CD4-positive, alpha-beta T cell treated with Interleukin-15 for 4 hours (primary cell): ENCODE measurements around the gene SETD3.

Experiments
- DNase-seq: peaks from one replicate; pipeline ENCODE4 v3.0.0-alpha.2; 2020; ENCODE audit warnings: low spot score

SETD3 gene

DNA sequence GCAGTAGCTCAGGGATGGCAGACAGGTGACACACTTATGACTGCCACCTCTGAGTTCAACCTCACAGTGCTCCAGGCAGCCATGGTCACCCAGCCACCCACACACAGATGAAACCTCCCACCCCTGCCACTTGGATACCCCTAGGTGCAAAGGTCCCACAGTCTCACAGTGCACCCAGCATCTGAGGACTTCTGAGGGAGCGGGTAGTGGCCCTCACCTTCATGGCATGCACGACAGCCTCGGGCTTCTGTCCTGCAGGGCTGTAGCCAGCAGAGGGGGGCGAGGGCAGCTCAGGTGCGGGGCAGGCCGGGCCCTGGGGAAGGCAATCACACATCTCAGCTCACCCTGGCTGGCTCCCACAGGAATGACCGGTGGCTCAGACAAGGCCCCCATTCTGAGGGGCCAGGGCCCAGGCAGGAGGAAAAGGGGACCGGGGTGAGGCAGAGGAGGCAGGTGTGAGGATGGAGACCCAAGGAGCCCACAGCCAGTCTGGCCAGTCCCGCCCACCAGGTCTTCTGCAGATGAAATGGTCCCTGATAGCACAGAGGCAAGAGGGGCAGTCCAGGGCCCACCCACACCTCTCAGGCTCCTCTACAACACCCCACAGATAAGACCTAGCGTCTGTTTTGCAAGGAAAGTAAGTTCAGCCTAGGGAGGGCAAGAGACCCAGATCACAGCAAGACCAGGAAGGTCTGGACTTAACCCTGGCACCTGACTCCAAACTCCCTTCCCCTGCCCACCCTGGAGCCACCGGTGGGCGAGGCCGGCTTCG, 36.4 kb upstream of the SETD3 start:
- DNase-seq: no peak

DNA sequence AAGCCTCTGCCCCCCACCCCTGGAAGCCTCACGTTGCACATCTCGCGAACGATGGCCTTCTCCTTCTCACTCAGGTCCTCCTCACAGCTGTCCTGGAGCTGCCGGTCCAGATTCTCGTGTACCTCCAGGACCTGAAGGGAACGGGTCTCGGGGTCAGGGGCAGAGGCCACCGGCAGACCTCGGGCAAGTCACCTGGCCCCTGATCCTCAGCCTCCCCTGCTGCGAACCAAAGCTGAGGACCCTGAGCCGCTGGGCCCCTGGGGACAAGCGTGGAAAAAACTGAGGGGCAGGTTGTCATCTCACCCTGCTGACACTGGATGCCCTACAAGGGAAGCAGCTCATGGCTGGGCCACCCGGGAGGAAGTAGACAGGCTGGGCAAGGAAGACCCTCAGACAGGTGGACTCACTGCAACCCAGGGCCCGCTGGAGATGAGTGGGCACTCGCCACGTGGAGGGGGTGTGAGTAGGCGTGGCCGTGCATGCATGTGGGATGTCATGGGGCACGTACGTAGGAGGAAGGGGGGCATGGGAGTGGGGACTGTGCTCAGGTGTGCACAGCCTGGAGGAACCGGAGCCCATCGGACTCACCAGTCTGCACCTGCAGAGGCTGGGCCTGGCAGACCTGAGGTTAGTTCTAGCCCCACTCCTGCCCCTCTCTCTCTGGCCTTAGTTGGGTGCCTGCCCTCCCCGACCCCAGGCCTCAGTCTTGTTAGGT, 35.7 kb upstream of the SETD3 start:
- no peak for DNase-seq

DNA sequence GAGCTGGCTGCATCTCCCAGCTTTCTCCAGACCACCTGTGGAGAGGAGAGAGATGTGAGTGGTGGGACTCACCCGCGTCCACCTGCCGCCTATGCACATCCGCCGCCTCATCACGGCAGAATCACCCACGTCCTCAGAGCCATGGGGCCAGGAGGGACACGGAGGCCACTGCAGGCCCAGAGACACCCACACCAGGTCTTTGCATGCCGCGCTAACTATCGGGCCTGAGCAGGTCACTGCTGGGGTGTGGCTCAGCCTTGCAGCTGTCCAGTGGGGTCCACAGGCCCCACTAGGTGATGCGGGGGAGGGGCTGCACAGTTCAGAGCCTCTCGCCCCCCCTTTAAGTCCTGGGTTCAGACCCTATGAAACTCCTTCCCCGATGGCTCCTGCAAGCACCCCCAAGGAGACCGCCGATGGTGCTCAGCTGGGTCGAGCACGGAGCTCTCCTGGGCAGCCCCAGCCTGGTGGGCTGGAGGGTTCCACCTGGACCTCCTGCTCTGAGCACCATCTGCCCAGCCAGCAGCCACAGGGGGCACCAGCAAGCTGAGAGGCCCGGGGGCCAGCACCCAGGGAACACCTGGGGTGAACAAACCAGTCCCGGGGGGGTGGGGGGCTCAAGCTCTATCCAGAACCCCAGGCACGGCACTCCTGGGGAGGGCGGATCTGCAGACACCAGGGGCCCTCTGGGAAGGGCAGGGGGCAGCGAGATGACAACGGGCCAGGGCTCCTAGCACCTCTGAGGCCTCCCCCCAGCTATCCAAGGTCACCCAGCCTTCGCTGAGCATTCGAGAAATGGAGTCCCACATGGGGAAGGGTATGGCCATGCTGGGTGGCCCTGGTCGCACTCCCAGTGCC, 34.9 kb upstream of the SETD3 start:
- no peak for DNase-seq

DNA sequence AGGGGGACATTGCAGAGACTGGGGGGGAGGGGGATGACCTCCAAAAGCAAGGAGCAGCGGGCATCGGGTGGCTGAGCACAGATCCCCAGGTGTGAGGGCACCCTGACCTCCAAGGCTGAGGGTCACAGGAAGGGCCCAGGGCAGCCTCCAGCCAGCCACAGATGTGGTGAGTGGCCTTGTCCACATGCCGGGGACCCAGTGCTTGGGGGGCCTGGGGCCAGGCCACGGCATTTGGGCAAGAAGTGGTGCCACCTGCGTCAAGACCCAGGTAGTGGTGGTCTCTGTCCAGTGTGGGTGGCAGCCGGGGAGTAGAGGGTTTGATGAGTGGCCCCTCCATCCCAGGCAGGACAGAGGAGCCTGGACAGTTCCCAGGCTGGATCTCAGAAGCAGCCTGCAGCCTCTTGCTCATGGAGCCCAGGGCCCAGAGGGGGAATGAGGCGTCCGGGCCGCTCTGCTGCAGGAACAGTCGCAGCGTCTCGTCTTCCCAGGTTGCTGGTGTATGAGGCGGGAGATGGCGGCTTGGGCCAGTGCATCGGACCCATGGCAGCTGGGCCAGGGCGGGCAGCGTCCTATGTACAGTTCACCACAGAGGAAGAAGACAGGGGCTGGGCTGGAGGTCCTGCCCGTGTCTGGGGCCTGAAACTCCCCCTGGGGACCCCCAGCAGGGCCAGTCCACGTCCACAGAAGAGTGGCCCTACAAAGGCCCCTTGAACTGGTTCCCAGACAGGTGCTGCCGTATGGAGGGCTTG, 34.1 kb upstream of the SETD3 start:
- DNase-seq: no peak

DNA sequence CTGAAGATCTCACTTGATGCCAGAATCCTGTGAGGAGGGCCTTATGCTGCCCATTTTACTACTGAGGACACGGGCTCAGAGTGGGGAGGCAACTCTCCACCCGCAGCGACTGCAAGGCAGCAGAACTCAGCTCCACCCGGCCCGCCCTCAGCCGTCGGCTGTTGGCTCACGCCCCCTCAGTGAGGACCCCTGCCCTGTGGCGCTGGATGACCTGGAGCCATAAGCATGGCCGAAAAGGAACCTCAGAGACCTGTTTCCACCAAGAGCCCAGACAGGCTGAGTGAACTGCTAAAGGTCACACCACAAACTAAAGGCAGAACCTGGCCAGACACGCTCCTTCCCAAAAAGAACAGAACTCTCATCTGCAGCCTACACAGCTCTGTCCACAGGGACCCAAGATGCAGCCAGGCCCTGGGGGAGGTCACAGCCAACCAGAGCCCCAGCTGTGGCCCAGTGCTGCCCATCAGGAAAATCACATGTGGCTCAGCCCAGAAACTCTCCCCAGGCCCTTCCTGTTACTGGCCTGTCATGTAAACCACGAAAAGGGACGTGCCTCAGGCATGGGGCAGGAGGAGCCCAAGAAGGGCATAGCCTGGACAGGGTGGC, 33.4 kb upstream of the SETD3 start:
- DNase-seq: no peak

DNA sequence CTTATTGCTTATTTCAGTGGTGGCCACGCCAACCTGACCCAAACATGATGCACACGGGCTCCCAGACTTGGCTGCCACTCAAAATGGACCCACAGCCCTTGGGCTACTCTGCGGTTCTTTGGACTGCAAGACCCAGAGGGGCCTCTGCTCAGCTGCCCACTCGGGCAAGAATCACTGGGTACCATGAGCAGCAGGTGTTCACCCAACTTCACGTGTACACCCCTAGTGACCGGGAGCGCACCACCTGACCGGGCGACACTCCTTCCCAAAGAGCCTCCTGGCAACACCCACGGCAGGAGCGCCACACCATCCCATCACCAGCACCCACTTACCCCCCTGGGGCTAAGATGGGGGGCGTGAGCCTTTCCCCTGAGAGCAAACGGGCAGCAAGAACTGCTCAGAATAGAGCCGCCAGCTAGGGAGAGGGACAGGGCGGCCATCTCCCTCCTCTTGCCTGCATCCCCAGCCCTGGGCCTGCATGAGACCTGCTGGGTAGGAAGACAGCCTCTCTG, 32.6 kb upstream of the SETD3 start:
- no peak for DNase-seq

DNA sequence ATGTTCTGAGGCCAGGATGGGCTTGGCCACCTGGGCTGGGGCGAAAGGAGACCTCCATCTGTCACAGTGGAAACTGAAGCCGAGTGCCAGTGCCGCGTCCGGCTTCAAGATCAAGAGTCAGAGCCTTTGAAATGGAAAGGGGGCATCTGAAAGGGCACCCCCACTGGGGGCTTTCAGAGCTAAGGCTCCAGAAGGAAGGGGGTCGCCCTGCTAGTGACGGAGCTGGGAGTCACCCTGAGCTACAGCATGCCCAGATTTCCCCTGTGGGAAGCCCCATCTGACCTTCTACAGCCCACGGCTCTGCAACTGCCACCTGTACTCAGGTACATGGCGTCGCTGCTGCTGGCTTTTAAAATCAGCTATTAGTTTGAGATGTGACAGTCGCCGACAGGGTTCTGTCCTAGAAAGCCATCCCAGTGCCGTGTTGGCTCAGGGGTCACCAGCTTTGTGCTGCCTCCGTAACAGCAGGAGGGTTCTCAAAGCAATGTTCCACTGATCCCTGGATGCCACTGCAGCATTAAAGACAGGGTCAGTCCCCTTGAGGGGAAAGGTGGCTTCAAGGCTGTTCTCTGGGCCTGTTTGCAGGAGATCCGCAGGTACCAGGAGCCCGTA, 32.0 kb upstream of the SETD3 start:
- no peak for DNase-seq

DNA sequence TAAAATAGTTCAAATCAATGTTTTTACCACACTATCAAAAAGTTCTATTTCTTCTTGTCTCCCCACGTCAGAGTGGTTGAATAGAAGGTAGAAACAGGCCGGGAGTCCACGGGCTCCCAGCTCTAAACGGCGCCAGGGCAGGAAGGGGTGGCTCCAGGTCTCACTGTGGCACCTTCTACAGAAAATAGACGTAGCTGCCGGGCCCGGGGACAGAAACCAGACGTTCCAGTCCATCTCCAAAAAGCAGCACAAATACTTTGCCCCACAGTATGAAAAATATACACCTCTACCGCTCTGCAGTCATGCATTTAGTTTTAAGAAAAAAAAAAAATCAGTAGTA, 31.4 kb upstream of the SETD3 start:
- DNase-seq: no peak

DNA sequence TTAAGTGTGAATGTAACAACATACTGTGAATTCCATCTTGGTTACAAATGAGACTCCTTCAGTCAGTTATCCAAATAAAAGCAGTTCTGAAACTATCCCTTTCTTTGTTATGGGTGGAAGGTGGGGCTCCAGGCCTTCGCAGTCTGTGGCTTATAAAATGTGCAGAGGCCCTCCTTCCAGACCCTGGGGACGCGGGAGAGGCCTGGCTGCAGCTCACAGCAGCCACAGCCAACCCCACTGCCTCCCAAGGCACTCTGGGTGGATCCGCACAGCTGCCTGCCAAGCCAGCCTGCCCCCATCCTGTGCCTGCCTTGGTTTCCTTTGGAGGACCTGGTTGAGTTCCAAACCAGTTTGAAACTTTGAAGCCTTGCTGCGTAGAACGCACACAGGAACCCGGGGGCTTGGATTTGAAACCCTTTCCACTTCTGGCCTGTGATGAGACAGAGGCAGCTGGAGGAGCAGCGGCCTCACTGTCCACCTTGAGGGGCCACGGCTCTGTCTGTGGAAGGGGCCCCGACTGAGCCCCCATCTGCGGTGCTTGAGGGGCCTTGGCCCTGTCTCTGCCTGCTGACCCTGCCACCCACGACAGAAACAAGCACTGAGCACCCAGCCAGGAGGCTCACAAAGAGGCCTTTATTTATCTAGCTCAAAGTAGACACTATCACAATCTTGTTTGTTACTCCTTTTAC, 30.9 kb upstream of the SETD3 start:
- DNase-seq: no peak

DNA sequence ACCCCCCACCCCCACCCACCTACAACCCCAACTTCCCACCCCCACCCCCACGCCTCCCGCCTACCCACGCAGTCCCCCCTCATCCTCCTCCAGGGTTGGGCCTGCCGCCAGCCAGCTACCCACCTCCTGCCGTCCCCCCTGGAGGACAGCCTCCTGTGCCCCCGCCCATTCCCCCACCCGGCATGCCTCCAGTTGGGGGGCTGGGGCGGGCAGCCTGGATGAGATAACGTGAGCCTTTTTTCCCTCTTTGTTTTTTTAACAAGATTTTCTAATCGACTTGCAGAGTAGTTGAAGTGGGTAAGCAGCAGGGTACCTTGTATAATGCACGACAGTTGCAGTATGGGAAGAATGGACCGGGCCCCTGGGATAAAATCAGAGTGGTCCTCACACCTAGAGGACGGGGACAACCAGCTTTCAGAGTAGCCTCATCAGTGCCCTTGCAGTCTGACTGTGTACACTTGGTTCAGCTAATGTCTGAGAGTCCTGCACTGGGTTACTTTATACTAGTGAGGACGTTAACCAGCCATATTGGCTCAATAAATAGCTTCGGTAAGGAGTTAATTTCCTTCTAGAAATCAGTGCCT, 30.0 kb upstream of the SETD3 start:
- no peak for DNase-seq

DNA sequence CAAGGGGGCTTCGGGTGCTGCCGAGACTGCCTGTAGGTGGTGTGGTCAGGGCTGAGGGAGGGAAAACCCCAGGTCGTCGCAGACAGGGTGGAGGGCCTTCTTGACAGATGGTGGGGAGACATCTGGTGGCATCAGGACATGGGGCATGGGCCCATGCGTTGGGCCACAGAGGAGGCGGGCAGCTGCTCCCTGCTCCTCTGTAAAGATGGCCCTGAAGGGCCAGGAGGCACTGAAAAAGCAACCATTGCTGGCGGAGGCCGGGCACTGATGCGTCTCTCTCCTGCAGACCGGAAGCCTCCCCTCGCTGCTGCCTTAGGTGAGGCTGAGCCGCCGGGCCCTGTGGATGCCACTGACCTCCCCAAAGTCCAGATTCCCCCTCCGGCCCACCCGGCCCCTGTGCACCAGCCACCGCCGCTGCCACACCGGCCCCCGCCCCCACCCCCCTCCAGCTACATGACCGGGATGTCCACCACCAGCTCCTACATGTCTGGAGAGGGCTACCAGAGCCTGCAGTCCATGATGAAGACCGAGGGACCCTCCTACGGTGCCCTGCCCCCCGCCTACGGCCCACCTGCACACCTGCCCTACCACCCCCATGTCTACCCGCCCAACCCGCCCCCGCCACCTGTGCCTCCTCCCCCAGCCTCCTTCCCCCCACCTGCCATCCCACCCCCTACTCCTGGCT, 29.4 kb upstream of the SETD3 start:
- no peak for DNase-seq

DNA sequence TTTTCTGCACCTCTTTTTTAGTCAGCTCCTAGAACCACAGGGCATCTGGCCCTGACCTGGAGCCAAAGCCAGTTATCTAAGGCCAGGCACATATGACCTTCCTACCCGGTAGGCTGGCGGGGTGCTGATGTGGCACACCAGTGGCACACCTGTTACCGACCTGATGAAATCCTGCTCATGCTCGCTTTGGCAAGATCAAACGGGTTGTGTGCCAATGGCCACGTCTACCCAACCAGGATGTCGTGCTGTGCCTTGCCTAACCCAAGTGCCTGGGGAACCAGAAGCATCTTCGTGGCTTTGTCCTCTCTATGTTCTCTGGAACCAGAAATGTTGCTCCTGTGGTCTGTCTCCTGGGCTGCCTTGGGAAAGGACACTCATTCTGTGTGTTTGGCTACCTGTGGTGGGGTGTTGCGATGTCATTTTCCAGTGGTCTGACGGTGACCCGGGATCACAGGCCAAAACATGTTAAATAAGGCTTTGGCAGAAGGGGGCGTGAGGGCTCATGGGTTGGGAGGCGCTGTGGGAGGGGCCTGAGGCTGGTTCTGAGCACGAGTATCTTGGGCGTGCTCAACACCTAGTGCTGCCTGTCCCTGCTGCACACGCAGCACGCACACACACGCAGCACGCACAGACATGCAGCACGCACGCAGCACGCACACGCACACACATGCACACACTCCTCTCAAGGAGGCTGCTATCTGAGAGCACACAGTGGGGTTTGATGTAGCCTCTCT, 28.4 kb upstream of the SETD3 start:
- no peak for DNase-seq

DNA sequence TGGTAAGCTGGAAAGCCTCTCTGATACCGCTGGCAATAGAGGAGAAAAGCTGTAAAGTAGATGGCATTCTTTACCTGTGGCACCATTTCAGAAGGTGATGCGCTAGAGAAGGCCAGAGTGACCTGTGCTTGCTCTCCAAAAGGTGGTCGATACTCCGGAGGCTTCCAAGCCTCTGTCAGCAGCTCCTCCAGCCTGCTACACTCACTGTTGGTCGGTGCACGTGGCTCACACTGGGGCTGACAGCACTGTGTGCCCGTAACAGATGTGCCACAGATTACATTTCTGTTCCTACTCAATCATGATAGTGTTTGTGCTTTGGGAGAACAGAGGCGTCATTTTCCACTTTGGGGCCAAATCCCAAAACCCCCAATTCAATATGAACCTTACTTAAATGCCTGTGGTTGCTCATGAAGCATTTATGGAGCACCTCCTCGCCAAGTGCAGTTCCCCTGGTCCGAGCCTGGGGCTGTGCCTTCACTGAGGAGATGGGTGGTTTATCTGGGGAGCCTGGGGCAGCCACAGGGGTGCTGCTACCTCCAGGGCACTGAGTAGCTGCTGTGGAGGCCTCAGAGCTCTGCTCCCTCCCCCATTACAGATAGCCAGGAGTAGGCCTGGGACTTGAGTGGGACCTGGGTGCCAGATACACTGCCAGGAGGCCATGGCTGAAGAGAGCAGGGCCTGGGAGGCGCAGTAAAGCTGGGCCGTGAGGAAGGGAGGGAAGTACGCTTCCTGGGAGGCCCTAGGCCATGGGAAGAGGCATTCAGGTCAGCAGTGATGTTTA, 27.4 kb upstream of the SETD3 start:
- DNase-seq: no peak

DNA sequence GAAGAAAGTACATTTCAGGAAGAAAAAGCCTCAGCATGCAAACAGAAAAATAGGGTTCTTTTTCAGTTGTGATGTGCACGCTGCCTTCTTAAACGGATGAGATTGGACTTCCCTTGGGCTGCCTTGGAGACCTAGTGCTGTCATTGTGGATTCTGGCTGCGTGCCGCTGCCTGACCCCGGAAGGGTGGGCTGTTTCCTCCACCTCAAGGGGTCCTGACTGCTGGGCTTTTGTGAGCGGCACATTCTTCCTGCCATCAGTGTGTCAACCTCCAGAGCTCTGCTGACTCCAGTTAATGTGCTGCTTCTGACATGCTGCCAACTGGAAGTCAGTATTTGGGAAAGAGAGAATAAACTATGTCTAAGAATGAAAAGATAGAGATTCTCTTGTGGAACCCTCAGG, 25.6 kb upstream of the SETD3 start:
- no peak for DNase-seq

DNA sequence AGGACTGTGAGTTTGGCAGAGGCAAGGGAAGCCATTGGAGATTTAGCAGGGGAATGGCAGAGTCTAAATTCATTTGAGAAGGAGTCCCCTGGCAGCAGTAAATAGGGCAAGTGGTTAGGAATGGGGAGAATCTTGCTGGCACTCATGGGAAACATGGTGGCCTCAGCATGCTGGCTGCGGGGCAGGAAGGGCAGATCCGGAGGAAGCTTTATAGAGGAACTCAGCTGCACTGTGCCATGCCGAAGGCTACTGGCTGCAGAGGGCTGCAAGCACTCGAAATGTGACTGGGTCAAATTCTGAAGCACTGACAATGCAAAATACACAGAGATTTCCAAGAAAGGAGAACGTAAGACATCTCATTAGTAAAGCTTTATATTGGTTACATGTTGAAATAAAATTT, 24.4 kb upstream of the SETD3 start:
- no peak for DNase-seq

DNA sequence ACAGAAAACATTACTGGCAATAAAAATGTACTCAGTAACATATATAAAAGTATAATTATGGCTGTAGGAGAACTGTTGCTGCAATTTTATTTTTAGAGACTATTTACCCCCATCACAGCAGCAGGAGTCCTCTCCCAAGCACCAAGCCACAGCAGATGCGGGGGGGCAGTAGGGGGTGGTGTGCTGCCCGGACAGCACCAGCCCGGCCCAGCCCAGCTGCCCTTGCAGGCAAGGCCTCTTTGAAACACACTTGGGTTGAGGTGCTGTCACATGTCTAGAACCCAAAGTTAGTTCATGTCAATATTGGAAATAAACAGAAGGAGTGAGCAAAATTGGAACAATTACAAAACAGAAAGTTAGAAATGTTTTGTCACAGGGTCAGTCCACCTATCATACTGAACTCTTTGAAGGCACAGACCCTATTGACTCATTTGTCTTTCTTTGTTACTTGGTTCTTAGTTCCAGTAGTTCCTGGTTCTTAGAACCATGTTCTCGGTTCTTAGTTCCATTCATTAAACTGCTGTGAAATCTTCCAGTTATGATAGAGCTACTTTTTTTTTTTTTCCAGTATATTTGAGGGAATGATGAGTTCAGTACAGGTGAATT, 23.3 kb upstream of the SETD3 start:
- DNase-seq: no peak

DNA sequence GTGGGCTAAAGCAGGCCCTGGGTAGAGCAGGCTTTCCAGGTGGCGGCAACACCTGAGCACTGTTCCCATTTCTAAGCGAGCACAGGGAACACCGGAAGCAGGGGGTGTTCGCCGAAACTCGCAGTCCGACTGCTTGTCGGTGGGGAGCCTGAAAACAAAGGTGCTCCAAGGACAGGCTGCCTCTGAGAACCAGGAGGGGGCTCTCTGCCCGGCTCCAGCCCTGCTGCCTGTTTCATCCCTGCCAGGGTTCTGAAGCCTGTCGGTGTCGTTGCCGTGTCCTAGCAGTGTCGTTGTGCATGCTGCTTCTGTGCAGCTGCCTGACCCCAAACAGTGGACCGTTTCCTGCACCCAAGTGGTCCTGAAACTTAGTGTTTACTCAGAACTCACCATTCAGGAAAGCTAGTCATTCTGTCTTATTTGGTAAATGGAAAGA, 22.3 kb upstream of the SETD3 start:
- DNase-seq: no peak

DNA sequence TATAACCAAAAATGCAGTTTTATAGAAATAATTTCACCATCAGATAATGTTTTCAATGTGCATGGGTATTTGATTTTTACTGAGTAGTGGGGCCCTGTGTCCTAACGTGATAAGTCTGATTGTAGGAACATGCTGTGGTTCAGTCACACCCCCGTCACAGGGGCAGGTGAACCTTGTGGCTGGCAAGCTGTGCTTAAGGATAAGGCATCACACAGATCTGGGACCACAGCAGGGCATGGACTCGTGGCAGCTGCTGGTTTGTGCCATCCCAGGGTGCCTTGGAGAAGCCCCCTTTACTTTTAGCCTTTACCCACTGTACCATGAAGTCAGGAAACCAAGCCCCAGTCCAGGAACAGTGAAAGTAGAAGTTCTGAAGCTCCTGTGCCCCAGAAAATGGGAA, 17.2 kb upstream of the SETD3 start:
- DNase-seq: no peak
